B cell (primary cell): ENCODE data around the gene ZC3HAV1L. TPM values are rescaled to one million over a fixed set of nuclear protein-coding genes. Genes with fewer than 3 reads are reported as not detected.

Source experiments
- ATAC-seq: fragments of 200-7000 bp; cut with Tn5 transposase; one replicate; pipeline ENCODE4 v1.10.0; 2021; ENCODE audit warnings: low read depth, mild to moderate bottlenecking, moderate number of reproducible peaks, moderate library complexity
- CTCF ChIA-PET: fragments of 350-600 bp; sonication (Branson Sonifier 250); formaldehyde crosslinking; loops from one replicate; lab custom pipeline; 2021; ENCODE audit warnings: antibody characterized with exemption, inconsistent platforms; lab: Charles Lee
- POLR2A ChIA-PET: fragments of 350-600 bp; sonication (Branson Sonifier 250); formaldehyde crosslinking; loops from one replicate; lab custom pipeline; 2021; ENCODE audit warnings: antibody characterized with exemption; lab: Charles Lee
- DNase-seq: peaks from one replicate; pipeline ENCODE4 v3.0.0; 2013
- H2AFZ ChIP-seq: 2 replicates; pipeline ENCODE4 v1.6.1; 2012; ENCODE audit warnings: mild to moderate bottlenecking, low read depth, low read length; ENCODE audit not compliant: insufficient read depth, poor library complexity, severe bottlenecking
- H3K27ac ChIP-seq, 2 donors: 1 replicate in 1 of 2; 2 replicates in 1 of 2; pipeline ENCODE4 v1.5.1; 2012 to 2013; ENCODE audit warnings: low read length in 2 of 2, mild to moderate bottlenecking in 2 of 2, moderate library complexity in 1 of 2
- H3K27me3 ChIP-seq, 4 experiments: fragments of 200-600 bp in 1 of 4; sonication (generic) in 1 of 4; replicated peaks in 1 of 4; 1 replicate in 2 of 4; 2 replicates in 2 of 4; pipeline versions ENCODE4 v1.6.1 to v1.7.0; 2013 to 2016; ENCODE audit warnings: low read length in 3 of 4, mild to moderate bottlenecking in 2 of 4, mixed read lengths in 1 of 4, moderate library complexity in 1 of 4; ENCODE audit not compliant: insufficient read depth in 4 of 4, control insufficient read depth in 3 of 4; ENCODE audit errors: control extremely low read depth in 1 of 4
- H3K36me3 ChIP-seq, 2 experiments: replicated peaks in 1 of 2; 1 replicate in 1 of 2; 2 replicates in 1 of 2; pipeline versions ENCODE4 v1.6.1 to v1.7.1; 2013; ENCODE audit warnings: low read length in 1 of 2; ENCODE audit not compliant: insufficient read depth in 2 of 2, control insufficient read depth in 1 of 2; ENCODE audit errors: control extremely low read depth in 1 of 2, extremely low read depth in 1 of 2
- H3K4me1 ChIP-seq, 2 donors: fragments of 200-600 bp in 1 of 2; sonication (generic) in 1 of 2; 1 replicate in 1 of 2; 2 replicates in 1 of 2; pipeline versions ENCODE4 v1.5.1 to v1.6.1; 2013 to 2017; ENCODE audit warnings: low read length in 2 of 2; ENCODE audit not compliant: control insufficient read depth in 2 of 2, insufficient read depth in 2 of 2
- H3K4me2 ChIP-seq: replicated peaks from 2 replicates; pipeline ENCODE3; 2012; ENCODE audit warnings: mild to moderate bottlenecking, low read depth, low read length; ENCODE audit not compliant: poor library complexity, severe bottlenecking
- H3K4me3 ChIP-seq, 5 experiments: fragments of 200-600 bp in 1 of 5; sonication (generic) in 1 of 5; 1 replicate in 3 of 5; 2 replicates in 2 of 5; pipeline versions ENCODE4 v1.5.1 to v1.7.0; 2011 to 2016; ENCODE audit warnings: low read length in 4 of 5, mild to moderate bottlenecking in 4 of 5, low read depth in 2 of 5, control low read depth in 1 of 5, moderate library complexity in 1 of 5; ENCODE audit not compliant: insufficient read depth in 1 of 5; ENCODE audit errors: control extremely low read depth in 1 of 5, extremely low read depth in 1 of 5
- H3K79me2 ChIP-seq: fragments of 200-600 bp; sonication (generic); one replicate; pipeline ENCODE4 v1.6.0; 2016; ENCODE audit warnings: low read length; ENCODE audit not compliant: control insufficient read depth, insufficient read depth
- H3K9ac ChIP-seq: fragments of 200-600 bp; sonication (generic); 2 replicates; pipeline ENCODE4 v1.6.1; 2017; ENCODE audit warnings: mild to moderate bottlenecking, low read length, moderate library complexity
- H3K9me3 ChIP-seq, 3 donors: one replicate each; pipeline versions ENCODE4 v1.6.1 to v1.7.1; 2013; ENCODE audit warnings: low read length in 2 of 3; ENCODE audit not compliant: control insufficient read depth in 2 of 3, insufficient read depth in 1 of 3; ENCODE audit errors: control extremely low read depth in 1 of 3
- H4K20me1 ChIP-seq: 2 replicates; pipeline ENCODE4 v1.6.0; 2012; ENCODE audit warnings: mild to moderate bottlenecking, low read length; ENCODE audit not compliant: insufficient read depth, control insufficient read depth, poor library complexity, severe bottlenecking
- H3K27ac Mint-ChIP-seq: one replicate; pipeline ENCODE4 v1.8.0; 2021; ENCODE audit warnings: mixed read lengths
- H3K27me3 Mint-ChIP-seq: one replicate; pipeline ENCODE4 v1.8.0; 2021; ENCODE audit warnings: mixed read lengths
- H3K4me1 Mint-ChIP-seq: one replicate; pipeline ENCODE4 v1.8.0; 2021; ENCODE audit warnings: mixed read lengths
- H3K4me3 Mint-ChIP-seq: one replicate; pipeline ENCODE4 v1.8.0; 2021; ENCODE audit warnings: mixed read lengths
- H3K9me3 Mint-ChIP-seq: one replicate; pipeline ENCODE4 v1.8.0; 2022; ENCODE audit warnings: mixed read lengths; ENCODE audit not compliant: insufficient read depth
- EZH2 ChIP-seq: IDR thresholded peaks from 2 replicates; pipeline ENCODE4 v1.6.1; 2012; ENCODE audit warnings: borderline replicate concordance, low read depth, mild to moderate bottlenecking, moderate library complexity, low read length; ENCODE audit not compliant: insufficient read depth, poor library complexity, severe bottlenecking
- WGBS: methylation state at CpG from one replicate; pipeline ENCODE4 v1.1.5; 2013; ENCODE audit warnings: missing lambda C conversion rate; ENCODE audit not compliant: insufficient coverage; 5-methylcytosine and 5-hydroxymethylcytosine counted together
- intact Hi-C: fragments of 100-400 bp; cut with micrococcal nuclease; formaldehyde crosslinking; loops from one replicate; pipeline ENCODE4 v1.10.0; 2022
- polyA plus RNA-seq: library from polyadenylated mRNA; depleted of rRNA; stranded (reverse); fragments of >200 nt; gene quantifications from 2 replicates; pipeline ENCODE4 v1.2.3, GENCODE V29; 2012
- total RNA-seq, 2 donors: library from RNA; stranded (reverse); fragments of 120-200 nt in 1 of 2; gene quantifications; 1 replicate in 1 of 2; 2 replicates in 1 of 2; pipeline versions ENCODE4 v1.2.3 to v1.2.4, GENCODE V29; 2013 to 2022
- TF ChIP-seq, protein P1 (sequence below): fragments of 200-600 bp; IDR thresholded peaks from one replicate; pipeline ENCODE4 v1.8.0; 2022; ENCODE audit warnings: antibody characterized with exemption, mild to moderate bottlenecking

ZC3HAV1L gene
- total and polyA plus RNA-seq, 2 donors (not counting 1 experiment from before 2014, with no cell fraction given) = 0.82 to 1.8 TPM

DNA sequence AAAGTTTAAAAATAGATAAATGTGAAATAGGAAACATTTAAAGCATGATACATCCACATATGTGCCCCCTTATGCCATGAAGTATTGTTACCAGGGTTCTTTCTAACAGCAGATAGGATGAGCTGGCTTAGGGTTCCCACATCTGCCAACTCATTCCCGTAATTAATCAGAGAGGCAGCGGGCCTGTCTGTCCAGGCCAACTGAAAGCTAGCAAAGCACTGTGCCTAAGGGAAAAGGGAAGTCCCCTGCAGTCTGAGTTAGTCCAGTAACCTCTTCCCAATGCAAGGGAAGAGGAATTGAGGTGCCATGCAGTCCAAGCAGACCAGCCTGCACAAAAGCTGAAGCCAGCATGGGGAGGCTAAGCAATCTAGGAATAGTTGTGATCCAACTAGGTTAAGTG lies 18.3 kb upstream of the ZC3HAV1L start:
- Histone ChIP-seq H3K36me3 (peaks cover 8 to 86% of the 10 kb centered on the region in 2 experiments), H3K27ac (no peak overlapping the region), H3K9me3 (no peaks in the 10 kb centered on the region), H3K79me2 (peaks cover 12% of the 10 kb centered on the region), H3K9ac (no peak overlapping the region), H3K27me3 (no peaks in the 10 kb centered on the region), H3K4me1 (no peaks in the 10 kb centered on the region), H4K20me1 (peaks cover 36% of the 10 kb centered on the region), H3K4me2 (no peak overlapping the region), H2AFZ (no peak overlapping the region), H3K4me3 (no peak overlapping the region)
- POLR2A ChIA-PET = no interaction called here
- Mint-ChIP-seq H3K4me1 (no peaks in the 10 kb centered on the region), H3K27me3 (no peaks in the 10 kb centered on the region), H3K4me3 (no peak overlapping the region), H3K9me3 (no peaks in the 10 kb centered on the region), H3K27ac (no peak overlapping the region)
- TF ChIP-seq, protein P1, sequence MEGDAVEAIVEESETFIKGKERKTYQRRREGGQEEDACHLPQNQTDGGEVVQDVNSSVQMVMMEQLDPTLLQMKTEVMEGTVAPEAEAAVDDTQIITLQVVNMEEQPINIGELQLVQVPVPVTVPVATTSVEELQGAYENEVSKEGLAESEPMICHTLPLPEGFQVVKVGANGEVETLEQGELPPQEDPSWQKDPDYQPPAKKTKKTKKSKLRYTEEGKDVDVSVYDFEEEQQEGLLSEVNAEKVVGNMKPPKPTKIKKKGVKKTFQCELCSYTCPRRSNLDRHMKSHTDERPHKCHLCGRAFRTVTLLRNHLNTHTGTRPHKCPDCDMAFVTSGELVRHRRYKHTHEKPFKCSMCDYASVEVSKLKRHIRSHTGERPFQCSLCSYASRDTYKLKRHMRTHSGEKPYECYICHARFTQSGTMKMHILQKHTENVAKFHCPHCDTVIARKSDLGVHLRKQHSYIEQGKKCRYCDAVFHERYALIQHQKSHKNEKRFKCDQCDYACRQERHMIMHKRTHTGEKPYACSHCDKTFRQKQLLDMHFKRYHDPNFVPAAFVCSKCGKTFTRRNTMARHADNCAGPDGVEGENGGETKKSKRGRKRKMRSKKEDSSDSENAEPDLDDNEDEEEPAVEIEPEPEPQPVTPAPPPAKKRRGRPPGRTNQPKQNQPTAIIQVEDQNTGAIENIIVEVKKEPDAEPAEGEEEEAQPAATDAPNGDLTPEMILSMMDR = no peak
- no peak for TF ChIP-seq EZH2
- CTCF ChIA-PET = interaction anchor here (2.4 kb wide), 1 partner anchor 21 kb away, joined by 11 read pairs; no protein-coding TSS in a partner anchor
- no peak for ATAC-seq
- DNase-seq = no peak
- no CpG with 5 or more reads among the region's 2 CpGs for WGBS
- intact Hi-C loops = no loop called here

DNA sequence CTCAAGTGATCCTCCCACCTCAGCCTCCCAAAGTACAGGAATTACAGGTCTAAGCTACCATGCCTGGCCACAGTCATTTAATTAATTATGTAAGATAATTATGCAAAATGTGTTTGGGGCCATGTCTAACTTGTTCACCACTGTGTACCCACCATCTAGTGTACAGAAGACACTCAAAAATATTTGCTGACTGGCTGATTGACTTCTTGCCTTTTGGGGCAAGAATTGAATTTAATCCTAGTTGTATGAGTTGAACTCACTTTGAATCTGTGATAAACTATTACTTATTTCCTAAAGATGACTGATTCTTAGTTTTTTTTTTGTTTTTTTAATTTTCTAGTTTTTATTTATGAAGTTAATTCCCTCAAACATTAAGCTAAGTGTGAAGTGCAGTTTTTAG lies 15.8 kb upstream of the ZC3HAV1L start:
- Mint-ChIP-seq H3K27me3 (no peaks in the 10 kb centered on the region), H3K9me3 (no peaks in the 10 kb centered on the region), H3K4me3 (no peak overlapping the region), H3K4me1 (no peaks in the 10 kb centered on the region), H3K27ac (no peak overlapping the region)
- no peak overlapping the region for H3K4me2 ChIP-seq
- DNase-seq (no peak), ATAC-seq (no peak)
- no peaks in the 10 kb centered on the region for H3K9me3 ChIP-seq
- H3K36me3 ChIP-seq = peaks cover 11 to 82% of the 10 kb centered on the region in 2 experiments
- no peak overlapping the region for H3K4me3 ChIP-seq
- ChIA-PET CTCF (interaction anchor here (0.7 to 1.3 kb wide), 3 partner anchors 8 to 73 kb away, joined by 3 read pairs; no protein-coding TSS in a partner anchor), POLR2A (no interaction called here)
- H4K20me1 ChIP-seq = peaks cover 26% of the 10 kb centered on the region
- no peak overlapping the region for H3K9ac ChIP-seq
- TF ChIP-seq, protein P1 = no peak
- TF ChIP-seq EZH2 = no peak
- H3K27ac ChIP-seq = no peak overlapping the region
- H3K79me2 ChIP-seq = peaks cover 5% of the 10 kb centered on the region
- no peaks in the 10 kb centered on the region for H3K4me1 ChIP-seq
- no peaks in the 10 kb centered on the region for H3K27me3 ChIP-seq
- no peak overlapping the region for H2AFZ ChIP-seq
- intact Hi-C loops = no loop called here
